GM19438 (cell line): Measurements from ENCODE around the gene SWAP70.
"Not testable (repeated sequence)": the region's sequence is repeated elsewhere in the genome, so short reads cannot be mapped to it uniquely, and the experiment has no call there.

Experiments used
- ATAC-seq: cut with Tn5 transposase; IDR thresholded peaks from one replicate; pipeline ENCODE4 v1.9.1; 2021; ENCODE audit warnings: low read depth; ENCODE audit not compliant: unreplicated experiment

SWAP70 gene

GRCh38 chr11:9718147-9718546 lies 54.3 kb downstream of the SWAP70 start:
- no peak for ATAC-seq

DNA sequence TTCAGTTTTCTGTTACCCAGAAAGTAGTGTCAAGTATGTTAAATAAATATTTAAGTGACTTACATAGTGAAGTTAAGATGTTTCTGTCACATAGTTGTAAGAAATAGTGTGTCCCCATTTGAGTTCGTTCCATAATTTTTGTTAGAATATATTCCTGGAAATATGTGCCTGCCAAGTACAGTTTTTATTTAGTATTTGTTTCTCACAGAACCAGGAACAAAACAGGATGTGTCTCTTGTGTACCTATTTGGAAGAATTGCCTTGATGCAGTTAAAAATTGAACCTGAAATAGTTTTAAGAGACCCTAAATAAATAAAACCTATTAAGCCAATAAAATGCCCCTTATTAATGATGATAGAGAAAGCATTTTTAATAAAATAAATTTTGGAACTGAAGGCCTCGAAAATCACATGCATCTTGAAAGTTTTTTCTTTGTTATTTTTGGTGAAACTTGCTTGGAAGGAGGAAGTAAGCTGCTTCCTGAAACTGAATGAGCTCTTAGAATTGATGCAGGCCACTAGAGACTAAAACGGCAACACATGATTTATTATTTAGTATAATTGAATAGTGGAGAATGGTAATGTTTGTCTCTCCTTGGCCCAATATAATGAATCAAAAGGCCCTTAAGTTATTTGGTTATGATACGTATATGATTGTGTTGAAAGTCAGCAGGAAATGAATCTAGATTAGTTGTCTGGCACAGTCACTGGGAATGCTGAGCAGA lies 55.9 kb downstream of the SWAP70 start:
- ATAC-seq = no peak

GRCh38 chr11:9720290-9720630 lies 56.4 kb downstream of the SWAP70 start:
- no peak for ATAC-seq

- ATAC-seq = no peak
These were observed 58.1 kb downstream of the SWAP70 start for GRCh38 chr11:9722023-9722422.

DNA sequence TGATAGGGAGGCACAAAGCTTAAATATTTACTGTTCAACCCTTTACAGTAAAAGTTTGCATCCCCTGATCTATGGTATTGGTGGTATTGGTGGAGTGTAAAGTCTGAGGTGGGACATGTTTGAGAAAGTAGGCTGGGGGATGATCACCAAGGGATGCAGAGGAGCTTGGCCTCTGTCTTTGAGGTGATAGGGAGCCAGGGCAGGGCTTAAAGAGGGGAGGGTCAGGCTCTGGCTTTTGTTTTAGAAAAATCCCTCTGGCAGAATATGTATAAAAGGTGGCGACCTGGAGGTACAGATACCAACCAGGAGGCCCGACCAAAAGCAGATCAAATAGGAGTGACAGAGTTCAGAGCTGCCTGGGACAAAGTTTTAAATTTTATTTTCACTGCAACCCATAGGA lies 59.0 kb downstream of the SWAP70 start:
- no peak for ATAC-seq

DNA sequence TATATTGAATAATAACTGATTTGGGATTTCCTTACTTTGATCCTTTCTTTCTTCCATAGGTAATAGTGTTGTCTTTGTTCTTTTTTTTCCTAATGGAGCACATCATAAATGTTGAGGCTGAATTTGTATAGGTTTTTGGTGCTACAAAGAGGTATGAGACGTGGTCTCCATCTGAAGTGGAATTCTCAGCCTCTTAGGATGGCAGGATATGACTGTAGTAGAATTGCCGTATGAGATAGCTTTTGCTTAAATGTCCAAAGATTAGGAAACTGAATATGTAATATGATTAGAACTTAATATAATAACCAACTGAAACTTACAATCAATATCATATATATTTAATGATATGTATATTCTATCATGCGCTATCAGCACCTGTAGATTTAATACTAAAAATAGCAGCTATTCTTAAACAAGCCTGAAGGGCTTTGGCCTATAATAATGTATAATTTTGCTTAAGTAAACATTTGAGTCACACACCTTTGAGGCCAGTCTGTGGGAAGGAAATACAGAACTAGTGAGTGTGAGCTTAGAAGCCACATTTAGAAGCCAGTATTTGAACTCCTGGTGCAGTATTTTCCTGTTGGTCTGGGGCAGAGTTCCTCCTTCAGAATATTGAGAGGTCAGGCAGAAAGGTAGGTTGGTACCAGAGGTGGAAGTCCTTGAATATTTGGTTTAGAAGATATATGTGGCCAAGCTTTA lies 62.6 kb downstream of the SWAP70 start:
- ATAC-seq = no peak

- ATAC-seq = no peak
These were observed 64.2 kb downstream of the SWAP70 start for GRCh38 chr11:9728058-9728457.

- no peak for ATAC-seq
These were observed 67.4 kb downstream of the SWAP70 start for GRCh38 chr11:9731256-9731655.

- ATAC-seq = no peak
These were observed 68.6 kb downstream of the SWAP70 start for GRCh38 chr11:9732453-9732852.

GRCh38 chr11:9733212-9733611 lies 69.3 kb downstream of the SWAP70 start:
- no peak for ATAC-seq

- ATAC-seq = no peak
These were observed 71.4 kb downstream of the SWAP70 start for GRCh38 chr11:9735236-9735635.

DNA sequence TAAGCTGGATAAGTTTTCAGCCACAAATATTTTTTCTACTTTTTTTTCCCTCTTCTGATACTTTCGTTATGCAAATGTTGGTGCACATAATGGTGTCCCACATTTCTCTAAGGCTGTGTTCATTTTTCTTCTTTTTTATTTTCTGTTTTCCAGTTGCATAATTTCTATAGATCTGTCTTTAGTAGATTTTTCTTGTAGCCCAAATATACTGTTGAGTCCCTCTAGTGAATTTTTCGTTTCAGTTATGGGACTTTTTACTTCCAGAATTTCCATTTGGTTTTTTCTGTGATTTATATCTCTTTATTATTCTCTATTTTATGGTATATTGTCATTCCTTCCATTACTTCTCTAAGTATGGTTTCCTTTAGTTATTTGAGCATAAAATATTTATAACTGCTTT lies 72.0 kb downstream of the SWAP70 start:
- ATAC-seq = no peak

DNA sequence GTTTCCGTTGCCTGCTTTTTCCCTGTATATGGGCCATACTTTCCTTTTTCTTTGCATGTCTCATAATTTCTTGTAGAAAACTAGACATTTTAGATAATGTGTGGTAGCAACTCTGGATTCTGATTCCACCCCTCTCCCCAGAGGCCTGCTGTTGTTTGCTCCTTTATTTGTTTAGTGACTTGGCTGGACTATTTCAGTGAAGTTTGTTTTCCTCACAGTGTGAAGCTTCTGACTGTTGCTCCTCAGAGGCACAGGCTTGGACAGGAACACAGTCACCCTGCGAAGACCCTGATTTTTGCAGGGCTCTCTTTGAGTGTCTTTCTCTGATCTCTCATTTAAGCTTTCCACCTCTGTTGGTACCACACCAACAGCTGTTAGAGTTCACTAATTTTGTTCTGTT lies 72.5 kb downstream of the SWAP70 start:
- ATAC-seq = no peak

GRCh38 chr11:9738116-9738515 lies 74.2 kb downstream of the SWAP70 start:
- no peak for ATAC-seq

DNA sequence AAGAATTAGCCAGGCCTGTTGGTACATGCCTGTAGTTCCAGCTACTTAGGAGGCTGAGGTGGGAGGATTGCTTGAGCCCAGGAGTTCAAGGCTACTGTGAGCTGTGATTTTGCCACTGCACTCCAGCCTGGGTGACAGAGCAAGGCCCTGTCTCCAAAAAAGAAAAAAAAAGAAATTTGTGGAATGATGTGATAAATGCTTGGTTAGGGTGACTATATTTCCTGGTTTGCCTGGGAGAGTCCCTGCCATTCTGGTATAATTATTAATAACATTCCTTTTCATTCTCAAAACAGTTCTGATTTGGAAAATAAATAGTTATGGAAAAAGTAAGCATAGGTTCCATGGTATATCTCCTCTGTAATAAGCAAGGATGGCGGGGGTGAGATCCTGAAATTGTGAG lies 74.8 kb downstream of the SWAP70 start:
- no peak for ATAC-seq

DNA sequence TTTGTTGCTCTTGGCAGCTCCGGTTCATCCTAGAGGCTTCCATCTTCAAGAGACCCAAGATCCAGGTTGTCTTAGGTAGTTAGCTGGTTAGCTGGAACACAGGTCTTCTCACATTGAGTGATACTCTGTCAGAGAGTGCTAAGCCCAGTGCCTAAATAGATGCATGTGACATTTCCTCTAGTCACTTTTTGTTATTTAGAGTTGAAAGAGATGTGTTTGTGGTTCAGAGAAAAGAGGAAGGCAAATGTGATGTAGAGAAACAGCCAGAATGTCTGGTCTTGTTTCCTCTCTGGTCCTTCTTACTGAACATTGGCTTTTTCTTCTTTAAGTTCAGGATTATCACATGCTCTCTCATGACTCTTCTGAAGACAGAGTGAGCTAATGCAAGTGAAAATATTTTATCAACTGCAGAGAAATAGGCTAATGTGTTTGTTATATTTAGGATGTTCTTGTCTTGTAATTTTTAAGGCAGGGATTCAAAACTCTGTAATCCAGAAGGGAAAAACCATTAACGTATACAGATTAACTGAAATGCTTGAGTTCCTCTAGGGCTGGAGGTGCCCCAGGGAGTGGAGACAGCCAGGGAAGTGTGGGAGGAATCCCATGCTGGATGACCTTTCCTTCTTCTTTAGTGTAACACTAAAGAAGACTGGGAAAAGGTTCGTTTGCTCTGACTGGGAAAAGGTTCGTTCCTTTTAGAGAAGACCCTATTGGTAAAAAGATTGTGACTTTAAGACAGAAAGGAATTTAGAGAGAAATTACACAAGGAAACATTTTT lies 75.4 kb downstream of the SWAP70 start:
- no peak for ATAC-seq

DNA sequence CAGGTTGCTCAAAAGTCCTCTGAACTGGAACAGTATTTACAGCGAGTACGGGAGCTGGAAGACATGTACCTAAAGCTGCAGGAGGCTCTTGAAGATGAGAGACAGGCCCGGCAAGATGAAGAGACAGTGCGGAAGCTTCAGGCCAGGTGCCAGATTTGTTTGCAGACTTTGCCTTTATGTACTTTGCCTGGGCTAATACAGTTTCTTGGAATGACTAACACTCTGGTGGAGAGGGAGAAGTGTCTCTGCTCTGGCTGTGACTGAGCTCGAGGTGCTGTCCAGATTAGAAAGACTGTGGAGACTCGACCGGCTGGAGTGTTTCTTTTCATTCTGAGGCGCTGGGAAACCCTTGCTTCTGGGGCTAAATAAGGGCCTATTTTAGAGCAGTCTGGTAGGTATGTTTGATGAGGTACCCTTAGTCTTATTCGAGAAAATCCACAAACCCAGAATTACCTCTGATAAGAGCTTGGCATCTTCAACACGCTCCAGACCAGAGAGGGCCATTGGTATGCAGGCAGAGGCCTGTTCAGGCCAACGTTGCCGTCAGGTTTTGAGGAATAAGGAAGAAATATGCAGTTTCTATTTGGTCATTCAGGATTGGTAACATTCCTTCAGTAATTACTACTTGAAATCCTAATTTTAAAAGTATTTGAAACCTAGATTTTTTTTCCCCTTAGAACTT lies 76.5 kb downstream of the SWAP70 start:
- ATAC-seq = no peak

- no peak for ATAC-seq
These were observed 77.4 kb downstream of the SWAP70 start for GRCh38 chr11:9741260-9741659.

DNA sequence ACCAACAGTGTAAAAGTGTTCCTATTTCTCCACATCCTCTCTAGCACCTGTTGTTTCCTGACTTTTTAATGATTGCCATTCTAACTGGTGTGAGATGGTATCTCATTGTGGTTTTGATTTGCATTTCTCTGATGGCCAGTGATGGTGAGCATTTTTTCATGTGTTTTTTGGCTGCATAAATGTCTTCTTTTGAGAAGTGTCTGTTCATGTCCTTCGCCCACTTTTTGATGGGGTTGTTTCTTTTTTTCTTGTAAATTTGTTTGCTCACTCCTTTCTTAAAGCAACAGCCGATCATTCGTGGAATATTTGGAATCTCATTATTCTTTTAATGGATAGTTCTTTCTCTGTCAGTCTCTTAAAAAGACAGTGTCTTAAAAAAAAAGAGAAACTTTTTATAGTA lies 79.6 kb downstream of the SWAP70 start:
- not testable (repeated sequence) for ATAC-seq

DNA sequence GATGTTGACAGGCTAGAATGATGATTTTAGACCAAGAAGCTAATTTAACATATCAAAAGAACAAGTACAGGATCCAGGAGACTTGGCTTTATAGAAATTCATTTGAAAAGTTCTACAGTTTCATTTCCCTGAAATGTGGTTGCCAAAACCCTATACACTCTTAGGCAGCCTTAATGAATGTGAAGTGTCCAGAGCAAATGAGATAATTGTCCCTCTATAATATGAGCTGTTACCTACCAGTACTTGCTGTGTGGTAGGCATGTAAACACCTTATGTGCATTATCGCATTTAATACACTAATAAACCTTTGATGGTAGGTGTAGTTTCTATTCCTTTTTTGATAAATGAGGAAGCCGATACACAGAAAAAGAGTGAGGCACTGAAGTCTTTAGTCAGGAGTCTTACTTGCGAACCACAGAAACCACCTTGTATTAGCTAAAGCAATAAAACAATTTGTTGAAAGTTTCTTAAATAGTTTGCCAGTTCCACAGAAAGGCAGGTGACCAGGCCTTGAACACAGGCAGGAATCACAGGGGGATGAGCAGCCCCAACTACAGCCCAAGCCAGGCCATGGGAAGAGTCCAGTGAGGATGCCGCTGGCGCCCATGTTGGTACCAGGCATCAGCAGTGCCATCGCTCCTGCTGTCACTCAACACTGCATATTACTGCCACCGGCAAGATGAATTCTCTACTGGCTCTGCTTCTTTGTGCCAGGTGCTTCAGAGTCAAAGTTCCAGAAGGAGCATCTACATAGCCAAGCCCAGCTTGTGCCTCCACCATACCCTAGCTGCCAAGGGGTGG lies 81.7 kb downstream of the SWAP70 start:
- no peak for ATAC-seq
